B cell (primary cell): ENCODE measurements around the gene STAMBP. TPM values are rescaled to one million over a fixed set of nuclear protein-coding genes. Genes with fewer than 3 reads are reported as not detected.

Source experiments
- ATAC-seq: fragments of 200-7000 bp; cut with Tn5 transposase; one replicate; pipeline ENCODE4 v1.10.0; 2021; ENCODE audit warnings: low read depth, mild to moderate bottlenecking, moderate number of reproducible peaks, moderate library complexity
- CTCF ChIA-PET: fragments of 350-600 bp; sonication (Branson Sonifier 250); formaldehyde crosslinking; loops from one replicate; lab custom pipeline; 2021; ENCODE audit warnings: antibody characterized with exemption, inconsistent platforms; lab: Charles Lee
- POLR2A ChIA-PET: fragments of 350-600 bp; sonication (Branson Sonifier 250); formaldehyde crosslinking; loops from one replicate; lab custom pipeline; 2021; ENCODE audit warnings: antibody characterized with exemption; lab: Charles Lee
- DNase-seq: peaks from one replicate; pipeline ENCODE4 v3.0.0; 2013
- H2AFZ ChIP-seq: 2 replicates; pipeline ENCODE4 v1.6.1; 2012; ENCODE audit warnings: mild to moderate bottlenecking, low read depth, low read length; ENCODE audit not compliant: insufficient read depth, poor library complexity, severe bottlenecking
- H3K27ac ChIP-seq, 2 donors: 1 replicate in 1 of 2; 2 replicates in 1 of 2; pipeline ENCODE4 v1.5.1; 2012 to 2013; ENCODE audit warnings: low read length in 2 of 2, mild to moderate bottlenecking in 2 of 2, moderate library complexity in 1 of 2
- H3K27me3 ChIP-seq, 4 experiments: fragments of 200-600 bp in 1 of 4; sonication (generic) in 1 of 4; replicated peaks in 1 of 4; 1 replicate in 2 of 4; 2 replicates in 2 of 4; pipeline versions ENCODE4 v1.6.1 to v1.7.0; 2013 to 2016; ENCODE audit warnings: low read length in 3 of 4, mild to moderate bottlenecking in 2 of 4, mixed read lengths in 1 of 4, moderate library complexity in 1 of 4; ENCODE audit not compliant: insufficient read depth in 4 of 4, control insufficient read depth in 3 of 4; ENCODE audit errors: control extremely low read depth in 1 of 4
- H3K36me3 ChIP-seq, 2 experiments: replicated peaks in 1 of 2; 1 replicate in 1 of 2; 2 replicates in 1 of 2; pipeline versions ENCODE4 v1.6.1 to v1.7.1; 2013; ENCODE audit warnings: low read length in 1 of 2; ENCODE audit not compliant: insufficient read depth in 2 of 2, control insufficient read depth in 1 of 2; ENCODE audit errors: control extremely low read depth in 1 of 2, extremely low read depth in 1 of 2
- H3K4me1 ChIP-seq, 2 donors: fragments of 200-600 bp in 1 of 2; sonication (generic) in 1 of 2; 1 replicate in 1 of 2; 2 replicates in 1 of 2; pipeline versions ENCODE4 v1.5.1 to v1.6.1; 2013 to 2017; ENCODE audit warnings: low read length in 2 of 2; ENCODE audit not compliant: control insufficient read depth in 2 of 2, insufficient read depth in 2 of 2
- H3K4me2 ChIP-seq: replicated peaks from 2 replicates; pipeline ENCODE3; 2012; ENCODE audit warnings: mild to moderate bottlenecking, low read depth, low read length; ENCODE audit not compliant: poor library complexity, severe bottlenecking
- H3K4me3 ChIP-seq, 5 experiments: fragments of 200-600 bp in 1 of 5; sonication (generic) in 1 of 5; 1 replicate in 3 of 5; 2 replicates in 2 of 5; pipeline versions ENCODE4 v1.5.1 to v1.7.0; 2011 to 2016; ENCODE audit warnings: low read length in 4 of 5, mild to moderate bottlenecking in 4 of 5, low read depth in 2 of 5, control low read depth in 1 of 5, moderate library complexity in 1 of 5; ENCODE audit not compliant: insufficient read depth in 1 of 5; ENCODE audit errors: control extremely low read depth in 1 of 5, extremely low read depth in 1 of 5
- H3K79me2 ChIP-seq: fragments of 200-600 bp; sonication (generic); one replicate; pipeline ENCODE4 v1.6.0; 2016; ENCODE audit warnings: low read length; ENCODE audit not compliant: control insufficient read depth, insufficient read depth
- H3K9ac ChIP-seq: fragments of 200-600 bp; sonication (generic); 2 replicates; pipeline ENCODE4 v1.6.1; 2017; ENCODE audit warnings: mild to moderate bottlenecking, low read length, moderate library complexity
- H3K9me3 ChIP-seq, 3 donors: one replicate each; pipeline versions ENCODE4 v1.6.1 to v1.7.1; 2013; ENCODE audit warnings: low read length in 2 of 3; ENCODE audit not compliant: control insufficient read depth in 2 of 3, insufficient read depth in 1 of 3; ENCODE audit errors: control extremely low read depth in 1 of 3
- H4K20me1 ChIP-seq: 2 replicates; pipeline ENCODE4 v1.6.0; 2012; ENCODE audit warnings: mild to moderate bottlenecking, low read length; ENCODE audit not compliant: insufficient read depth, control insufficient read depth, poor library complexity, severe bottlenecking
- H3K27ac Mint-ChIP-seq: one replicate; pipeline ENCODE4 v1.8.0; 2021; ENCODE audit warnings: mixed read lengths
- H3K27me3 Mint-ChIP-seq: one replicate; pipeline ENCODE4 v1.8.0; 2021; ENCODE audit warnings: mixed read lengths
- H3K4me1 Mint-ChIP-seq: one replicate; pipeline ENCODE4 v1.8.0; 2021; ENCODE audit warnings: mixed read lengths
- H3K4me3 Mint-ChIP-seq: one replicate; pipeline ENCODE4 v1.8.0; 2021; ENCODE audit warnings: mixed read lengths
- H3K9me3 Mint-ChIP-seq: one replicate; pipeline ENCODE4 v1.8.0; 2022; ENCODE audit warnings: mixed read lengths; ENCODE audit not compliant: insufficient read depth
- EZH2 ChIP-seq: IDR thresholded peaks from 2 replicates; pipeline ENCODE4 v1.6.1; 2012; ENCODE audit warnings: borderline replicate concordance, low read depth, mild to moderate bottlenecking, moderate library complexity, low read length; ENCODE audit not compliant: insufficient read depth, poor library complexity, severe bottlenecking
- WGBS: methylation state at CpG from one replicate; pipeline ENCODE4 v1.1.5; 2013; ENCODE audit warnings: missing lambda C conversion rate; ENCODE audit not compliant: insufficient coverage; 5-methylcytosine and 5-hydroxymethylcytosine counted together
- intact Hi-C: fragments of 100-400 bp; cut with micrococcal nuclease; formaldehyde crosslinking; loops from one replicate; pipeline ENCODE4 v1.10.0; 2022
- polyA plus RNA-seq: library from polyadenylated mRNA; depleted of rRNA; stranded (reverse); fragments of >200 nt; gene quantifications from 2 replicates; pipeline ENCODE4 v1.2.3, GENCODE V29; 2012
- total RNA-seq, 2 donors: library from RNA; stranded (reverse); fragments of 120-200 nt in 1 of 2; gene quantifications; 1 replicate in 1 of 2; 2 replicates in 1 of 2; pipeline versions ENCODE4 v1.2.3 to v1.2.4, GENCODE V29; 2013 to 2022
- TF ChIP-seq, protein P1 (sequence below): fragments of 200-600 bp; IDR thresholded peaks from one replicate; pipeline ENCODE4 v1.8.0; 2022; ENCODE audit warnings: antibody characterized with exemption, mild to moderate bottlenecking

STAMBP gene
- total and polyA plus RNA-seq, 2 donors (not counting 1 experiment from before 2014, with no cell fraction given), result 21.8 to 32.5 TPM

DNA sequence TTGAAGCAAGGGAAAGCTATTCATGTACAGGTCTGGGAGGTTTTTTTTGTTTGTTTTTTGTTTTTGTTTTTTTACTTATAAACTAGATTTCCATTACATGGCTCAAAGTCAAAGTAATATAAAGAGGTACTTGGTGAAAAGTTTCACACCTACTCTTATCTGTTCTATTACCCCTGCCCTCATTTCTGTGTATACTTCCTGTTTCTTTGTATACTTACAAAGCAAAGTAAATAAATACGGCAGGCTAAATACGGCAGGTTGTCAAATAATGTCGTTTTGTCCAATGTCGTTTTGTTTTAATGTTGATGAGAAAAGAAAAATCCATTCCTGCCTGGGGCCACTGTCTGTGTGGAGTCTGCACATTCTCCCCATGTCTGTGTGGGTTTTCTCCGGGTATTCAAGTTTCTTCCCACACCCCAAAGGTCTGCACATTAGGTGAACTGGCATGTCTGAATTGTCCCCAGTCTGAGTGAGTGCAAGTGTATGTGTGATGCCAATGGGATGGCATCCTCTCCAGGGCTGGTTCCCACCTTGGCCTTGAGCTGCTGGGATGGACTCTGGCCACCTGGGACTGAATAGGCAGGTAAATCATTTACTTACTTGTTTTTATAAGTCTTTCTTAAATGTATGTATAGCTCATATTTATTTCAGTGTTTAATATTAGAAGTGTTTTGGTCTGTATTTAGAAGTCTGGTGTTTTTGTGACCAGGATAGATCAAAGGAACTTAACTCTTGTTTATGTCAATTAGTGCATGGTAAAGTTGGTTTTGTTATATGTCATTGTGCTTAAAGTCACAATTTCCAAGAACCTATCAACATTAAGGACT, 13.4 kb downstream of the STAMBP start:
- POLR2A ChIA-PET, result no interaction called here
- Mint-ChIP-seq H3K27me3 (no peaks in the 10 kb centered on the region), H3K9me3 (no peaks in the 10 kb centered on the region), H3K4me3 (no peak overlapping the region), H3K4me1 (peaks cover 9% of the 10 kb centered on the region), H3K27ac (no peak overlapping the region)
- Histone ChIP-seq H4K20me1 (peaks cover 16% of the 10 kb centered on the region), H3K79me2 (peaks cover 5% of the 10 kb centered on the region), H3K27ac (no peak overlapping the region), H3K9ac (no peak overlapping the region), H3K36me3 (peaks cover 3 to 52% of the 10 kb centered on the region in 2 experiments), H3K4me1 (no peaks in the 10 kb centered on the region), H2AFZ (no peak overlapping the region), H3K4me3 (no peak overlapping the region), H3K27me3 (no peaks in the 10 kb centered on the region), H3K4me2 (no peak overlapping the region), H3K9me3 (no peaks in the 10 kb centered on the region)
- no CpG with 5 or more reads among the region's 5 CpGs for WGBS
- CTCF ChIA-PET, result interaction anchor here (0.7 to 2.1 kb wide), 3 partner anchors 12 to 144 kb away, joined by 3 to 6 read pairs (median 3); partner anchors contain the start of gene STAMBP
- no peak for DNase-seq
- TF ChIP-seq, protein P1, sequence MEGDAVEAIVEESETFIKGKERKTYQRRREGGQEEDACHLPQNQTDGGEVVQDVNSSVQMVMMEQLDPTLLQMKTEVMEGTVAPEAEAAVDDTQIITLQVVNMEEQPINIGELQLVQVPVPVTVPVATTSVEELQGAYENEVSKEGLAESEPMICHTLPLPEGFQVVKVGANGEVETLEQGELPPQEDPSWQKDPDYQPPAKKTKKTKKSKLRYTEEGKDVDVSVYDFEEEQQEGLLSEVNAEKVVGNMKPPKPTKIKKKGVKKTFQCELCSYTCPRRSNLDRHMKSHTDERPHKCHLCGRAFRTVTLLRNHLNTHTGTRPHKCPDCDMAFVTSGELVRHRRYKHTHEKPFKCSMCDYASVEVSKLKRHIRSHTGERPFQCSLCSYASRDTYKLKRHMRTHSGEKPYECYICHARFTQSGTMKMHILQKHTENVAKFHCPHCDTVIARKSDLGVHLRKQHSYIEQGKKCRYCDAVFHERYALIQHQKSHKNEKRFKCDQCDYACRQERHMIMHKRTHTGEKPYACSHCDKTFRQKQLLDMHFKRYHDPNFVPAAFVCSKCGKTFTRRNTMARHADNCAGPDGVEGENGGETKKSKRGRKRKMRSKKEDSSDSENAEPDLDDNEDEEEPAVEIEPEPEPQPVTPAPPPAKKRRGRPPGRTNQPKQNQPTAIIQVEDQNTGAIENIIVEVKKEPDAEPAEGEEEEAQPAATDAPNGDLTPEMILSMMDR, result no peak
- TF ChIP-seq EZH2, result no peak
- intact Hi-C loops, result no loop called here
- no peak for ATAC-seq

DNA sequence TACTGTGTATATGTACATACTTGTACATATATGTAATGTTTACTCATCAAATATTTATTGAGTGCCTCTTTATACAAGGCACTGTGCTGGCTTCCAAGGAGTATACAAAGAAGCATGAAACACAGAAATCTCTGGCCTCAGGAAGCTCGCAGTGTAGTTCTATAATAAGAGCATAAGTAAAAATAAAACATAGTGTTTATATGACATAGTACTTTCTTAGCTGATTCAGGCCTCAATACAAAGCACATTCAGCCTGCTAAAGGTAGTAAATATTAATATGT, 13.9 kb downstream of the STAMBP start:
- ATAC-seq, result no peak
- H3K27ac ChIP-seq, result no peak overlapping the region
- H3K79me2 ChIP-seq, result peaks cover 5% of the 10 kb centered on the region
- no CpG with 5 or more reads among the region's 1 CpG for WGBS
- Mint-ChIP-seq H3K27me3 (no peaks in the 10 kb centered on the region), H3K4me3 (no peak overlapping the region), H3K9me3 (no peaks in the 10 kb centered on the region), H3K27ac (no peak overlapping the region), H3K4me1 (peaks cover 8% of the 10 kb centered on the region)
- TF ChIP-seq EZH2, result no peak
- TF ChIP-seq, protein P1, result no peak
- no peaks in the 10 kb centered on the region for H3K27me3 ChIP-seq
- DNase-seq, result no peak
- intact Hi-C loops, result no loop called here
- H3K9me3 ChIP-seq, result no peaks in the 10 kb centered on the region
- no peak overlapping the region for H3K4me2 ChIP-seq
- no peak overlapping the region for H3K9ac ChIP-seq
- no peak overlapping the region for H2AFZ ChIP-seq
- peaks cover 16% of the 10 kb centered on the region for H4K20me1 ChIP-seq
- POLR2A ChIA-PET, result no interaction called here
- H3K4me3 ChIP-seq, result no peak overlapping the region
- CTCF ChIA-PET, result interaction anchor here (0.7 to 2.1 kb wide), 2 partner anchors 14 to 144 kb away, joined by 3 to 6 read pairs; partner anchors contain the start of gene STAMBP
- peaks cover 7 to 58% of the 10 kb centered on the region in 2 experiments for H3K36me3 ChIP-seq
- H3K4me1 ChIP-seq, result no peaks in the 10 kb centered on the region
